Activated CD8-positive, alpha-beta memory T cell treated with anti-CD3 and anti-CD28 coated beads for 24 hours (primary cell): Measurements from ENCODE around the gene CASD1.

Experiments used
- DNase-seq: peaks from one replicate; pipeline ENCODE4 v3.0.0-alpha.2; 2020

The CASD1 gene

GRCh38 chr7:94590526-94591162 lies 81.0 kb downstream of the CASD1 start:
- no peak for DNase-seq

GRCh38 chr7:94591176-94591575 lies 81.6 kb downstream of the CASD1 start:
- DNase-seq, result no peak

- DNase-seq, result no peak
Observed at GRCh38 chr7:94594882-94595281, 85.3 kb downstream of the CASD1 start.

GRCh38 chr7:94595717-94596116 lies 86.1 kb downstream of the CASD1 start:
- DNase-seq, result no peak

GRCh38 chr7:94600267-94600666 lies 90.7 kb downstream of the CASD1 start:
- no peak for DNase-seq

- no peak for DNase-seq
Observed at GRCh38 chr7:94602181-94602580, 92.6 kb downstream of the CASD1 start.

GRCh38 chr7:94605031-94605430 lies 95.4 kb downstream of the CASD1 start:
- no peak for DNase-seq
